Activated CD4-positive, alpha-beta T cell treated with anti-CD3 and anti-CD28 coated beads, Interleukin-2, Interleukin-4, amounts not matched to agents 100 ng/mL and 50 ng/mL, durations not matched to agents 16 hours and 8 hours (primary cell): ENCODE measurements around the gene MAP1LC3B2.

Experiments
- DNase-seq: peaks from one replicate; pipeline ENCODE4 v3.0.0-alpha.2; 2020; ENCODE audit warnings: low spot score

Gene MAP1LC3B2

GRCh38 chr12:116595672-116596071 lies 36.5 kb downstream of the MAP1LC3B2 start:
- no peak for DNase-seq

GRCh38 chr12:116597886-116598285 lies 38.7 kb downstream of the MAP1LC3B2 start:
- DNase-seq = no peak

- DNase-seq = no peak
Measured at GRCh38 chr12:116598311-116599284, 39.4 kb downstream of the MAP1LC3B2 start.

- DNase-seq = peak; percentile 57
Measured at GRCh38 chr12:116599285-116600136, 40.3 kb downstream of the MAP1LC3B2 start.

- DNase-seq = peak; percentile 7
Measured at GRCh38 chr12:116600959-116601918, 42.1 kb downstream of the MAP1LC3B2 start.

GRCh38 chr12:116601933-116602810 lies 43.0 kb downstream of the MAP1LC3B2 start:
- DNase-seq = no peak

GRCh38 chr12:116603546-116604177 lies 44.5 kb downstream of the MAP1LC3B2 start:
- DNase-seq = no peak

- DNase-seq = no peak
Measured at GRCh38 chr12:116604178-116604895, 45.2 kb downstream of the MAP1LC3B2 start.

- DNase-seq = no peak
Measured at GRCh38 chr12:116604951-116605641, 45.9 kb downstream of the MAP1LC3B2 start.

- DNase-seq = no peak
Measured at GRCh38 chr12:116606397-116606796, 47.2 kb downstream of the MAP1LC3B2 start.

- DNase-seq = no peak
Measured at GRCh38 chr12:116607039-116607438, 47.9 kb downstream of the MAP1LC3B2 start.

GRCh38 chr12:116609319-116610114 lies 50.3 kb downstream of the MAP1LC3B2 start:
- peak; percentile 31 for DNase-seq

GRCh38 chr12:116610971-116611541 lies 51.9 kb downstream of the MAP1LC3B2 start:
- no peak for DNase-seq

- no peak for DNase-seq
Measured at GRCh38 chr12:116612436-116612835, 53.3 kb downstream of the MAP1LC3B2 start.

- DNase-seq = no peak
Measured at GRCh38 chr12:116613256-116613655, 54.1 kb downstream of the MAP1LC3B2 start.

- DNase-seq = no peak
Measured at GRCh38 chr12:116614194-116614915, 55.2 kb downstream of the MAP1LC3B2 start.
